NAMALWA (cell line): ENCODE data around the gene ARR3.
"Not testable (repeated sequence)": the region's sequence is repeated elsewhere in the genome, so short reads cannot be mapped to it uniquely, and the experiment has no call there.

ENCODE experiments used
- DNase-seq: peaks from one replicate; pipeline ENCODE4 v3.0.0-alpha.2; 2015; ENCODE audit warnings: low spot score

ARR3 gene

GRCh38 chrX:70268034-70268433, at the start of gene ARR3:
TSS of gene ARR3 (plus strand) at chrX:70268334. CDS start at chrX:70269386, 1,052 bp downstream.
- no peak for DNase-seq

- DNase-seq: no peak
Measured at GRCh38 chrX:70219938-70220764, 48.0 kb upstream of the ARR3 start.

DNA sequence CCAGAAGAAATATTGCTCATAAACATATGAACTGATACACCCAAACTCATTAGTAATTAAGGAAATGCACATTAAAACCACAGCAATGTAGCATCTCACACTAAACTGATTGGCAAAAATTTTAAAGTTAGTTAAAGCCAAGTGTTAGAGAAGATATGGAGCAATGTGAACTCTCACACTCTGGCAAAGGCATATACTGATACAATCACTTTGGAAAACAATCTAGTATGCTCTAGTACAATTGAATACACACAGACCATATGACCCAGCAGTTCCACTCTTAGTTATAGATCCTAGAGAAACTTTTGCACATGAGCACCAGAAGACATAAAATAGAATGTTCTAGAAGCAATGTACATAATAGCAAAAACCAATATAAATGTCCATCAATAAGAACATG, 42.1 kb upstream of the ARR3 start:
- no peak for DNase-seq

DNA sequence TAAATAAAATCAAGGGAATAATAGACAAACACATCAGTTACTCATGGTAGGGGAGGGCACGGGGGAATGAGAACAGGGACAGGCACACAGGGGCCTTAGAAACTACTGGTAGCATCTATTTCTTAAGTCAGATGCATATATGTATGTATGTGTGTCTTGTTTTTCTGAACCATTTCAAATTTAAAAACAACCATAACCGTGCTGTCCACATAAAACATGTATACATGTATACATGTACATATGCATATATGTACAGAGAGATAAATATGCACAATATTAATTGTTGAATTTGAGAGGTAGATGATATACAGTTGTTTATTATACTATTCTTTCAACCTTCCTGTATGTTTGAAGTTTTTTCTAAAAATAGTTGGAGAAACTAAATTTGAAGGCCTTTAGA, 41.4 kb upstream of the ARR3 start:
- DNase-seq: no peak

GRCh38 chrX:70231666-70232065, 36.5 kb upstream of the ARR3 start:
- DNase-seq: no peak

DNA sequence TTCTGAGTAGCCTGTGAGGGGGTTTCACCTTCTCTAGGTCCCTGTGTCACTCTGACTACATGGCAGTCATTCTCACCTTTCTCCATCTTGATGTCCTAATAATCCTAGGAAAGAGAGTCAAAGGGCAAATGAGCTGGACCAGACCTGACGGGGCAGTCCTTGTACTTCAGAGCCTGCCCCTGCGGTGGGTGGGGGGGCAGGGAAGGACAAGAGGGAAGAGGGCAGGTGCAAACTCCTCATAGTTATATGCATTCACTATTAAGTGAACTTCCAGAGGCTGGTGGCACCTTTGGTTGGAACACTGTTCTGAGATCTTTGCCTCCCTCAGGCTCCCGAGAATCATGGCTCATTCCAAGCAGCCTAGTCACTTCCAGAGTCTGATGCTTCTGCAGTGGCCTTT, 33.8 kb upstream of the ARR3 start, which contains the start of gene AWAT1:
TSS of gene AWAT1 (plus strand) at position 301 of the 400 bp plus-strand sequence. CDS start at position 342, 41 bp downstream.
- DNase-seq: no peak

DNA sequence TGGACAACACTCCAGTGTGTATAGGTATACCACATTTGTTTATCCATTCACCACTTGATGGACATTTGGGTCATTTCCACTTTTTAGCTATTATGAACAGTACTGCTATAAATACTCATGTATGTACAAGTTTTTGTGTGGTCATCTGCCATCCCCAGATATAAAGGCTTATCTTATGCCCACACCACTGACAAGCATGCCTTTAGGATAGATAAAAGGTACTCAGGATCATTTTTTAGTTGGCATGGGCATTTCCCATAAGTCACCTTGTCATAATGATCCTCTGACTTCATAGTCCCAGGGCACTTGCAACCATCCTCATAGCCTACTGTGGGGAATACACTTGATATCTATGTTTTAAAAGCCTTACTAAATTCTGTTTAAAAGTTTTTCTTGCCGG, 27.4 kb upstream of the ARR3 start:
- no peak for DNase-seq

GRCh38 chrX:70241501-70241900, 26.6 kb upstream of the ARR3 start:
- DNase-seq: no peak

DNA sequence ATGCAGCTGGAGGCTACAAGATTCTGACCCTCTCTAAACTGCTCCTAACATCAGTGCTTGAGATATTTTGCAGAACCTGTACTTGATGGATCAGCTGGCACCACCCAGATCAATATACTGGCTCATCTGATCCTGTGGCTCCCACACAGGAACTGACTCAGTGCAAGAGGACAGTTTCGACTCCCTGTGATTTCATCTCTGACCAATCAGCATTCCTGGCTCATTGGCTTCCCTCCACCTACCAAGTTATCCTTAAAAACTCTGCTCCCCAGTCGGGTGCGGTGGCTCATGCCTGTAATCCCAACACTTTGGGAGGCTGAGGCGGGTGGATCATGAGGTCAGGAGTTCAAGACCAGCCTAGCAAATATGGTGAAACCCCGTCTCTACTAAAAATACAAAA, 24.5 kb upstream of the ARR3 start:
- not testable (repeated sequence) for DNase-seq

DNA sequence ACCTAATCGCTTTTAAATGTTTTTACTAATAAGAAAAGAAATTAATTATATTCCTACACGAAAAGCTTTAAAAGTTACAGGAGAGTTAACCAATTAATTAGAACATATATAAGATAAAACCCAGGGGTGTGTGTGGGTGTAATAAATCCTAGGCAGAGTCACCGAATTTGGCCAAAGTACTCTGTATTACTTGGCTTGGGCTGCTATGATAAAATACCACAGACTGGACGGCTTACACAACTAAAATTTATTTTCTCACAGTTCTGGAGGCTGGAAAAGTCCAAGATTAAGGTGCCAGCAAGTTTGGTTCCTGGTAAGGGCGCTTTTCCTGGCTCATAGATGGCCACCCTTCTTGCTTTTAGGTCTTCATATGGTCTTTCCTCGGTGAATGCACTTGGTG, 23.3 kb upstream of the ARR3 start:
- no peak for DNase-seq

DNA sequence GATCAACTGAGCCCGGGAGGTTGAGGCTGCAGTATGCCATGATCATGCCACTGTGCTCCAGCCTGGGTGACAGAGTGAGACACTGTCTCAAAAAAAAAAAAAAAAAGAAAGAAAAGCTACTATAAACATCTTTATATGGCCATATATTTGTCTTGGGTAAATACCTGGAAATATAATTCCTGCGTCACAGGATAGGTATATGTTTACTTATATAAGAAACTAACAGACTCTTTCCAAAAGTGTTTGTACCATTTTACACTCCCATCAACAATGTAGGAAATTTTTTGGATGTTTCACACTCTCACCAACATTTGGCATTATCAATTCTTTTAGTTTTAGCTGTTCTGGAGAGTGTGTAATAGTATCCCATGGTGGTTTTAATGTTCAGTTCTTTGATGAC, 20.9 kb upstream of the ARR3 start:
- DNase-seq: no peak

GRCh38 chrX:70252491-70252890, 15.6 kb upstream of the ARR3 start:
- no peak for DNase-seq

DNA sequence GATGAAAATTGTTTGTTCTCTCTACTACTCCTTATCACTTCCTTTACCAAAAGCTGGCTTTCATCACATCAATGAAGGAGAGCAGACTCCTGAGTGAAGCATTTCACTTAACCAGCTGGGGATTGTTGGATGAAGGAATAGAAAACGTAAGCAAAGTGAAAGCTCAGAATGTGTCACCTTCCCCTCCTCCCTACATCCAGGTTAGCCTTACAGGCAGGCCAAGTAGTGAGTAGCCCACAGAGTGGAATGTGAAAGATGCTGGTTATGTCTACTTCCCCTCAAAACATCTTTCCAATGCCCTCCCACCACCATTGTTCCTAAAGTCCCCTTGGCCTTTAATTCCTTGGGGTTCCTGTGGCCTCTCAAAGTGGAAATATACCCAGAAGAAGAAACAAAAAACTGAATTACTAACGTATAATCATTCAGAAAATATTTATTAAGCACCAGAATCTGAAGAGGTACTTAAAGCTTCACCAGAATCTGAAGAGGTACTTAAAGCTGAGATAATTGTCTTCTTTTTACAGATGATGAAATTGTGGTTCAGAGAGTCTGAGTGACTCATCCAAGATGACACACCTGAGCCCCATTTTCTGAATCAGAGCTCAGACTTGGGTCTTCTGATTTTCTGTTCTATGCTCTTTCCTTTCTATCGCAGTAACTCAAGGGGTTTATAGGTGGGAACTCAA, 14.6 kb upstream of the ARR3 start:
- no peak for DNase-seq

DNA sequence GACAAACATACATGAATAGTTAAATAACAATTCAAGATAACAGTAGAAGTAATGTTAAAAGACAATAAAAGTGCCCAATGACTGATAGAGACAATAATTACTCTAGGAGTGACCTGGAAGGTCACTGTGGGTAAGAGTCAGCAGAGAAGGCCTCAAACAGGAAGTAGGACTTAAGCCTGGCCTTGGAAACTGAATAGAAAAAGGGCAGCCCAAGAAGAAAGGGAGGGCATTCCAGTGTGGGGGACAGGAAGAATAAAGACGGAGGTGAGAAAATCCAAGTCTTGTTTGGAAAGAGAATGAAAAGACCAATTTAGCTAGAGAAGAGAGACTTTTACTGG, 14.1 kb upstream of the ARR3 start:
- DNase-seq: no peak

DNA sequence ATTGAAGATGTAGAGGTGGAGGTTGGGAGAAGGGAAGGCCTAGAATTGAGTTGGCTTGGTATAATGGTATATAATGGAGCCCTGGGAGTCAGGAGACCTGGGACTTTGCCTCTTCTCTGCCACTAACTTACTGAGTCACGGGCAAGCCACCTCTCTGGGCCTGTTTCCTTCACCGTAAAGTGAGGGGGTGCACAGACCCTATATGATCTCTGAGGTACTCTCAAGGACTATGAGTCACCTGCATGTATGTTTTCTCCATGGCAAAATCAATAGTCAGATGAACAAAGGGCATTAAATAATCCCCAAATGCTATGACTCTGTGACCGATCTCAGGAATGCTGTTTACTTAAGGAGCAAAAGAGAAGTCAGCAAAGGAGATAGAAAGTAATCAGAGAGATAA, 13.2 kb upstream of the ARR3 start:
- DNase-seq: no peak

- DNase-seq: no peak
Measured at GRCh38 chrX:70255452-70255851, 12.7 kb upstream of the ARR3 start.

- DNase-seq: no peak
Measured at GRCh38 chrX:70257423-70258288, 10.5 kb upstream of the ARR3 start.

GRCh38 chrX:70260104-70260503, 8.0 kb upstream of the ARR3 start, which contains the start of gene P2RY4:
TSS of gene P2RY4 (minus strand) at chrX:70260204. CDS start at chrX:70259624, 580 bp downstream.
- no peak for DNase-seq

GRCh38 chrX:70262952-70263567, 5.1 kb upstream of the ARR3 start:
- peak; percentile 62 for DNase-seq

DNA sequence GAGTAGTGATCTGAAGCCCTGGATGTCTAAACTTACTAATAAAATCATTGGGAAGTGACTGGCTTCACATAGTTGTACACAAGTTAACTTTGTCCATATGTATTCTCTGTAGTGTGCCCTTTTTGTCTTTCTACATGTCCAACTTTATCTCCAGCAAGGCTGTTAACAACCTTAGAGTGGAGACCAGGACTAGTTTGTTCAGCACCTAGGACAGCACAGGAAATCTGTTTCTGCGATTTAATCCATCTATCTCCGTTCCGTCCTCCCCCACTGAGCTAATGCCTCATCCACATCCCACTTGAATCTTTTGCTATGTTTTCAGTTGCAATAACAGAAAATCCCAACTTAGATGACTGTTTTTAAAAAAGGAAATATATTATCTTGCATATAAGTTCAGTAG, 3.4 kb upstream of the ARR3 start:
- DNase-seq: no peak

GRCh38 chrX:70274029-70274428, 5.9 kb downstream of the ARR3 start:
- DNase-seq: not testable (repeated sequence)

DNA sequence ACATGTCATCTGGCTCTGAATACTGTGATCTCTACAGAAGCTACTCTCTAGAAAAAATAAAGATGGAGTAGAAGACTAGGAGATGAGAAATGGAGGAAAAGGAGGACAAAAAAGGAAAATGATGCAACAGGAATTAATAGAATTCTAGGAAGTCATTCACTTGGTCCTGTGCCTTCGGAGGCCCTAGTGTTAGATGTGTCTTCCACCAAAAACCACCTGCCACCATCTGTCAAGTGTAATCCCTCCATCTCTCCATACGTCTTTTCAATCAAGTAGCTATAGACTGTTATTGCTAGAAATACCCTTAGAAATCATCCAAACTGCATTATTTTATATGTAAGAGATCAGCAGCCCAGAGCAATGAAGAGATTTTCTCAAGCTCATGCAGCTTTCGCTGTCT, 10.9 kb downstream of the ARR3 start:
- DNase-seq: no peak
